ENCODE results near the gene PPID. TPM values are rescaled to one million over a fixed set of nuclear protein-coding genes. Genes with fewer than 3 reads are reported as not detected.

PPID gene
- total and polyA plus RNA-seq, 2 donors (not counting 3 experiments of a cell fraction or from before 2014, with no cell fraction given) = 11.5 to 25.7 TPM

DNA sequence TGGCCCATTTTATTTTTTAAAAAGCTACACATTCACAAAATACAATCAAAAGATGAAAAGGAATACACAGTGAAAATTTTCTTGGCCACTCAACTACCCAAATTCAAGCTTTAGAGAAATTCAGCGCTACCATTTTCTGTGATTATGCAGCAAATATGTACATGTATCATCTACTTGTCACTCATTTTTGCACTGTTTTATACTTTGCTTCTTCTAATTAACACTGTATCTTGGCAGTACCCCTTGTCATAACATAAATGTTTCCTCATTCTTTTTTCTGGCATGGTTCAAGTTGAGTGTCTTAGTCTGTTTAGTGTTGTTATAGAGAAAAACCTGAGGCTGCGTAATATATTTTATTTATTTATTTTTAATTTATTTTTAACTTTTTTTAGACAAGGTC is 15.7 kb upstream of the PPID start:
- TF ChIP-seq GATA2 (IDR thresholded peaks at IDR 0.05; ENCODE audit: insufficient read depth, insufficient read length, low read depth, low read length) = no peak
- no peak for TF ChIP-seq POLR2AphosphoS5 (IDR thresholded peaks at IDR 0.05; ENCODE audit: insufficient read depth, low read depth, low read length)
- no peak for TF ChIP-seq JUN (IDR thresholded peaks at IDR 0.05; ENCODE audit: borderline replicate concordance, insufficient read depth, insufficient read length, low read depth)
- H3K79me2 ChIP-seq (ENCODE audit: control insufficient read depth, insufficient read depth, low read length) = no peaks in the 10 kb centered on the region
- DNase-seq (ENCODE audit: low read depth, low spot score) (no peak), FAIRE-seq (no peak)
- no peaks in the 10 kb centered on the region for H3K9me3 ChIP-seq (replicated peaks; ENCODE audit: control insufficient read depth, insufficient read depth, low read length)
- H4K20me1 ChIP-seq (replicated peaks; ENCODE audit: control insufficient read depth, extremely low read depth, insufficient read depth, low read length) = no peaks in the 10 kb centered on the region
- no peak overlapping the region for H3K27ac ChIP-seq (ENCODE audit: insufficient read depth, low read depth, low read length)
- intact Hi-C loops (cut with micrococcal nuclease) = no loop called here
- no peaks in the 10 kb centered on the region for H3K36me3 ChIP-seq (ENCODE audit: control insufficient read depth in 2 of 2, extremely low read depth in 1 of 2, insufficient read depth in 2 of 2, low read length in 2 of 2)
- peaks cover 0 to 3% of the 10 kb centered on the region in 2 experiments for H3K27me3 ChIP-seq (ENCODE audit: control insufficient read depth in 2 of 2, insufficient read depth in 2 of 2, low read length in 2 of 2)
- H3K4me2 ChIP-seq (ENCODE audit: insufficient read depth, low read length) = no peak overlapping the region
- ChIA-PET POLR2A (no interaction called here), CTCF (interaction anchor here (1.2 to 1.4 kb wide), 3 partner anchors 9 to 112 kb away, joined by 3 to 6 read pairs (median 4); no protein-coding TSS in a partner anchor)
- BruUV-seq (replicated peaks) = no TSS peak
- no peak overlapping the region for H3K9ac ChIP-seq (replicated peaks; ENCODE audit: extremely low read depth, insufficient read depth, low read length)
- no peaks in the 10 kb centered on the region for H3K9me1 ChIP-seq (replicated peaks; ENCODE audit: control insufficient read depth, extremely low read depth, insufficient read depth, low read length)
- no peak overlapping the region for H3K4me3 ChIP-seq (replicated peaks in 1 of 3; ENCODE audit: insufficient read depth in 1 of 3, low read depth in 1 of 3, low read length in 3 of 3)
- no peak overlapping the region for H2AFZ ChIP-seq (ENCODE audit: low read depth, low read length)
- dilution Hi-C loops (cut with MboI; ENCODE audit: extremely low pct_ligation_motif_present, low sequenced_read_pairs) = no loop called here
- no peaks in the 10 kb centered on the region for H3K4me1 ChIP-seq (ENCODE audit: control insufficient read depth, extremely low read depth, insufficient read depth, low read length)

DNA sequence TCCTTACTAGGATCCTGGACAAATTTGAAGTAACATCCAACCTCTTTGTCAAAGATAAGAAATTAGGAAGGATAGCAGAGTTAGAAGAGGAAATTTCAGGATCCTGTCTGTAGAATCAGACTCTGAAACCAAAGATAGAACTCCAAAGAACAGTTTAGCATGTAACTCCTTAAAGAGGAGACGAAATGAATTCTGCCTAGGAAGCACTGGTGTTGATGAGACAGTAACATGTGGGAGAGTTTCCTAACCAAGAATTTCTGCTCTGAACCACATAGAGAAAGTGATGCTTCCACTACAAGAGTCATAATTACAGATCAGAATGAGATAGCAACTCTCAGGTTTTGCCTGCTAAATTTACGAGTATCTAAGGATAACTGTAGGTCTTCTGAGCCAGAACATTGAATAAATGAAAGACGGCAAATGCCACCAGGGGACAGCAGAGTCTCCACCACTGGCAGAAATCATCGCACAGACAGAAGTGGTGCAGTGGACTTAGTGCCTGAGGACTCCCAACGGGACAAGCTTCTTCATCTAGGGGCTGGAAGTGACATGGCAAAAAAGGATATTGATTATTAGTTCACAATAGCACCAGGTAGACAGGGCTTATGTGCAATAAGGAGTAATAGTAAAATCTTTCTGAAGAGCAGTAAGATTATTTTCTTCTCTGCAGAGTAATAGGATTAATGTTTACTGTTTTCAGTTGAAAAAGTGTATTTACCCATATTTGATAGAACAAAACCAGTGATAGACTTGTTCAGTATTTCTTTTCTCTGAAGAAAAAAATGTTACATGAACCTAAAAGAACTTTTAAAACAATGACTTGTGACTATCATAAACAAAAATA is 6.7 kb upstream of the PPID start:
- Histone ChIP-seq H3K4me2 (ENCODE audit: insufficient read depth, low read length) (no peak overlapping the region), H4K20me1 (replicated peaks; ENCODE audit: control insufficient read depth, extremely low read depth, insufficient read depth, low read length) (no peaks in the 10 kb centered on the region), H3K9ac (replicated peaks; ENCODE audit: extremely low read depth, insufficient read depth, low read length) (no peak overlapping the region), H3K4me3 (replicated peaks in 1 of 3; ENCODE audit: insufficient read depth in 1 of 3, low read depth in 1 of 3, low read length in 3 of 3) (no peak overlapping the region), H3K9me3 (replicated peaks; ENCODE audit: control insufficient read depth, insufficient read depth, low read length) (no peaks in the 10 kb centered on the region), H3K4me1 (ENCODE audit: control insufficient read depth, extremely low read depth, insufficient read depth, low read length) (no peaks in the 10 kb centered on the region), H2AFZ (ENCODE audit: low read depth, low read length) (no peak overlapping the region), H3K79me2 (ENCODE audit: control insufficient read depth, insufficient read depth, low read length) (no peaks in the 10 kb centered on the region), H3K9me1 (replicated peaks; ENCODE audit: control insufficient read depth, extremely low read depth, insufficient read depth, low read length) (no peaks in the 10 kb centered on the region), H3K27ac (ENCODE audit: insufficient read depth, low read depth, low read length) (no peak overlapping the region), H3K36me3 (ENCODE audit: control insufficient read depth in 2 of 2, extremely low read depth in 1 of 2, insufficient read depth in 2 of 2, low read length in 2 of 2) (no peaks in the 10 kb centered on the region), H3K27me3 (ENCODE audit: control insufficient read depth in 2 of 2, insufficient read depth in 2 of 2, low read length in 2 of 2) (peaks cover 9 to 14% of the 10 kb centered on the region in 2 experiments)
- ChIA-PET CTCF (interaction anchor here (0.6 to 3.2 kb wide), 22 partner anchors 9 to 473 kb away, joined by 3 to 50 read pairs (median 4); partner anchors contain the start of gene FNIP2), POLR2A (no interaction called here)
- DNase-seq (ENCODE audit: low read depth, low spot score) (peak; percentile 84), FAIRE-seq (peak; percentile 52)
- dilution Hi-C loops (cut with MboI; ENCODE audit: extremely low pct_ligation_motif_present, low sequenced_read_pairs) (no loop called here), intact Hi-C loops (cut with micrococcal nuclease) (loop anchor here (1.0 to 2.0 kb wide), 5 partner anchors 120 to 716 kb away; no protein-coding TSS in a partner anchor)
- TF ChIP-seq, protein P1, sequence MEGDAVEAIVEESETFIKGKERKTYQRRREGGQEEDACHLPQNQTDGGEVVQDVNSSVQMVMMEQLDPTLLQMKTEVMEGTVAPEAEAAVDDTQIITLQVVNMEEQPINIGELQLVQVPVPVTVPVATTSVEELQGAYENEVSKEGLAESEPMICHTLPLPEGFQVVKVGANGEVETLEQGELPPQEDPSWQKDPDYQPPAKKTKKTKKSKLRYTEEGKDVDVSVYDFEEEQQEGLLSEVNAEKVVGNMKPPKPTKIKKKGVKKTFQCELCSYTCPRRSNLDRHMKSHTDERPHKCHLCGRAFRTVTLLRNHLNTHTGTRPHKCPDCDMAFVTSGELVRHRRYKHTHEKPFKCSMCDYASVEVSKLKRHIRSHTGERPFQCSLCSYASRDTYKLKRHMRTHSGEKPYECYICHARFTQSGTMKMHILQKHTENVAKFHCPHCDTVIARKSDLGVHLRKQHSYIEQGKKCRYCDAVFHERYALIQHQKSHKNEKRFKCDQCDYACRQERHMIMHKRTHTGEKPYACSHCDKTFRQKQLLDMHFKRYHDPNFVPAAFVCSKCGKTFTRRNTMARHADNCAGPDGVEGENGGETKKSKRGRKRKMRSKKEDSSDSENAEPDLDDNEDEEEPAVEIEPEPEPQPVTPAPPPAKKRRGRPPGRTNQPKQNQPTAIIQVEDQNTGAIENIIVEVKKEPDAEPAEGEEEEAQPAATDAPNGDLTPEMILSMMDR (IDR thresholded peaks at IDR 0.05; ENCODE audit: extremely low read depth in 1 of 2, insufficient read depth in 1 of 2, low read depth in 1 of 2, low read length in 2 of 2) = peak; percentile 71 to 78
- TF ChIP-seq POLR2A (IDR thresholded peaks at IDR 0.05; ENCODE audit: low read depth, low read length) = no peak
- no TSS peak for BruUV-seq (replicated peaks)

Measured in endothelial cell of umbilical vein (primary cell).